Activated T-helper 1 cell treated with anti-CD3 and anti-CD28 coated beads, Interleukin-12 subunit alpha, Interleukin-12 subunit beta, Interleukin-2, Interleukin-4 antibody, amounts not matched to agents 30 ng/mL and 10 ng/mL and 1 ng/mL, durations not matched to agents 14 hours and 24 hours and 36 hours (primary cell): ENCODE data around the gene RLF. TPM values are rescaled to one million over a fixed set of nuclear protein-coding genes. Genes with fewer than 3 reads are reported as not detected.

Experiments
- DNase-seq: peaks from one replicate; pipeline ENCODE4 v3.0.0; 2021; ENCODE audit warnings: low spot score
- H3K27ac Mint-ChIP-seq: one replicate; pipeline ENCODE4 v1.8.0; 2021; ENCODE audit warnings: mild to moderate bottlenecking, mixed read lengths
- H3K27me3 Mint-ChIP-seq: one replicate; pipeline ENCODE4 v1.8.0; 2022; ENCODE audit warnings: mild to moderate bottlenecking, moderate library complexity, mixed read lengths; ENCODE audit not compliant: insufficient read depth
- H3K36me3 Mint-ChIP-seq: one replicate; pipeline ENCODE4 v1.8.0; 2021; ENCODE audit warnings: low read depth, mixed read lengths
- H3K4me1 Mint-ChIP-seq: one replicate; pipeline ENCODE4 v1.8.0; 2021; ENCODE audit warnings: low read depth, mixed read lengths
- H3K4me3 Mint-ChIP-seq: one replicate; pipeline ENCODE4 v1.8.0; 2021; ENCODE audit warnings: mild to moderate bottlenecking, moderate library complexity, mixed read lengths
- H3K9me3 Mint-ChIP-seq: one replicate; pipeline ENCODE4 v1.8.0; 2021; ENCODE audit warnings: mixed read lengths
- intact Hi-C: fragments of 100-400 bp; cut with micrococcal nuclease; formaldehyde crosslinking; loops from one replicate; pipeline ENCODE4 v1.15.1; 2024
- total RNA-seq: library from RNA; stranded (reverse); gene quantifications from 2 replicates; pipeline ENCODE4 v1.2.3, GENCODE V29; 2022

The RLF gene
- total RNA-seq, 1 donor from 2014 or later: 18.2 TPM

DNA sequence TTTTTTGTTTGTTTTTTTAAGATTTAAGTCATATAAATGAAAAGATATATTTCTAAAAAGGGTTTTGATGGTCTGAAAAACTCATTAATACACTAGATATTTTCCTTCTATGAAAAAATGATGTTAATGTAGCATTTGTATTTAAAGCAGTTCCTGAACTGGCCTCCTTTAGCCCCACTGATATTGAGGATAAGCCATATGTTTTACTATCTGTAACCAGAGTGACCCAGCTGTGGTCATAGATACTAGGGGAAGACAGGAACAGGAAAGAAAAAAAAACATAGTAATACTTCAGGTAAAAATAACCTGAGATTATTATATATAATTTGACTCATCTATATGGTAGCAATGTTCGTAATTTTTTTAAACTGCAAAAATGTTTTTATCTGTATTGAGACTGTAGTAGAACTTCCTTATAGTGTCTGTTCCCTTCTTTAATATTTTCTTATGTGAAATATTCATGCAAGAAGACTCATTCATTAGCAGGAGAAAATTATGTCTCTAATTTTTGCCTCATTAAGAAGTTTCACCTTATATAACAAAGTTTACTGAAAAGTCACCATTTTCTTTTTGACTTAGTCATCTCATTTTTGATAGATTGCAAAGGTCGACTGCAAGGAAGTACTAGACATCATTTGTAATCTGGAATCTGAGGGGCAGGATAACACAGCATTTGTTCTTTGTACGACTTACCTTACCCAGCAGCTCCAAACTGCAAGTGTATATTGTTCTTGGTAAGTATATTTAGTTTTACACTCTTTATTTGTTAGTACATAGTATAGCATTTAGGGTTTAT is 61.0 kb downstream of the RLF start:
- no peaks in the 10 kb centered on the region for H3K27me3 Mint-ChIP-seq
- peaks cover 20% of the 10 kb centered on the region for H3K36me3 Mint-ChIP-seq
- no peak for DNase-seq
- no peak overlapping the region for H3K4me3 Mint-ChIP-seq
- intact Hi-C loops: loop anchor here (2.0 to 5.0 kb wide), 2 partner anchors 35 to 95 kb away; partner anchors contain the start of gene COL9A2
- peaks cover 34% of the 10 kb centered on the region for H3K4me1 Mint-ChIP-seq
- H3K9me3 Mint-ChIP-seq: no peaks in the 10 kb centered on the region
- no peak overlapping the region for H3K27ac Mint-ChIP-seq

DNA sequence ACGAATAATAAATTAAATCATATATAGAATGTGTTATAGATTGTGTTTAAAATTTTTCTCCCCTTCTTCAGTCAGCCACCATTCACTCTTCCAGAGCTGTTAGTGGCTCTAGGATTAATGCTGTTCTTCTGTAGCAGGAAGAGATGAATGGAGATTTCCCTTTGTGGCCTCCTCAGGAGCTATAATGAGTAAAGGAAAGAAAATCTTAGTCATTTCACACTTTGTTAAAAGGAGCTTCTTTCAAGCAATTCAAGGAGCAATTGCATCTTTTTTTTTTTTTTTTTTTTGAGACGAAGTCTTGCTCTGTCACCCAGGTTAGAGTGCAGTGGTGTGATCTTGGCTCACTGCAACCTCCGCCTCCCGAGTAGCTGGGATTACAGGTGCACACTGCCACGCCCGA is 62.9 kb downstream of the RLF start:
- peaks cover 19% of the 10 kb centered on the region for H3K36me3 Mint-ChIP-seq

GRCh38 chr1:40226192-40226591 is 65.0 kb downstream of the RLF start:
- Mint-ChIP-seq H3K9me3 (no peaks in the 10 kb centered on the region), H3K4me1 (peaks cover 27% of the 10 kb centered on the region), H3K27ac (no peak overlapping the region), H3K27me3 (no peaks in the 10 kb centered on the region), H3K36me3 (peaks cover 26% of the 10 kb centered on the region), H3K4me3 (no peak overlapping the region)
- intact Hi-C loops: no loop called here
- DNase-seq: no peak

More for the DNA sequence above, 62.9 kb downstream of the RLF start:
- no peaks in the 10 kb centered on the region for H3K27me3 Mint-ChIP-seq
- H3K9me3 Mint-ChIP-seq: no peaks in the 10 kb centered on the region
- no peak overlapping the region for H3K4me3 Mint-ChIP-seq
- intact Hi-C loops: loop anchor here (1.0 to 5.0 kb wide), 7 partner anchors 8 to 93 kb away; partner anchors contain the start of genes COL9A2 and RLF
- peak overlapping the region; percentile 43 for H3K27ac Mint-ChIP-seq
- peaks cover 26% of the 10 kb centered on the region for H3K4me1 Mint-ChIP-seq
- DNase-seq: no peak

- Mint-ChIP-seq H3K4me3 (peak overlapping the region; percentile 47), H3K27ac (peak overlapping the region; percentile 68), H3K27me3 (no peaks in the 10 kb centered on the region), H3K4me1 (peaks cover 45% of the 10 kb centered on the region), H3K36me3 (peaks cover 51% of the 10 kb centered on the region), H3K9me3 (no peaks in the 10 kb centered on the region)
- intact Hi-C loops: loop anchor here (1.0 to 2.0 kb wide), 3 partner anchors 8 to 106 kb away; no protein-coding TSS in a partner anchor
- peak; percentile 71 for DNase-seq
Observed at GRCh38 chr1:40232444-40232843, 71.3 kb downstream of the RLF start.

- no peak for DNase-seq
- Mint-ChIP-seq H3K36me3 (peaks cover 54% of the 10 kb centered on the region), H3K27ac (no peak overlapping the region), H3K4me3 (no peak overlapping the region), H3K9me3 (no peaks in the 10 kb centered on the region), H3K4me1 (peaks cover 65% of the 10 kb centered on the region), H3K27me3 (no peaks in the 10 kb centered on the region)
- intact Hi-C loops: loop anchor here (5.0 kb wide), 3 partner anchors 77 to 163 kb away; partner anchors contain the start of genes PPT1 and RLF
Observed at GRCh38 chr1:40239626-40240025, 78.4 kb downstream of the RLF start.

DNA sequence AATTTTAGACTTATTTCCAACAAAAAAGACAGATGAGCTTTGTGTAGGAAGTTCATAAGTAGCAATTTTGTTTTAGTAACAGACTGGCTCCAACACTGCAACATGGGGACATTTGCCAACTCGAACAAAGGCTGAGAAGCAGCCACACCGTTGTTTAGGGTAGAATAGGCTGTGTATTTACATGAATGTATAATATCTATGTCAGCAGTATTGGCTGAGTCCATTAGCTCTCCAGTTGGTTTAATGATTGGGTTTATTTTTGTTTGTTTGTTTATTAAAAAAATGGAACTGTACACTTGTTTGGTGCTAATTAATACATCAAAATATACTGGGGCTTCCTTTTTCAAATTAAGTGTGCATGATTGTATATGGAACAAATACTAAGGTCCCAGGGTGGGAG is 79.2 kb downstream of the RLF start:
- Mint-ChIP-seq H3K27me3 (no peaks in the 10 kb centered on the region), H3K27ac (no peak overlapping the region), H3K36me3 (peaks cover 52% of the 10 kb centered on the region), H3K9me3 (no peaks in the 10 kb centered on the region), H3K4me1 (peaks cover 73% of the 10 kb centered on the region), H3K4me3 (no peak overlapping the region)
- DNase-seq: no peak
- intact Hi-C loops: loop anchor here (5.0 kb wide), 3 partner anchors 78 to 162 kb away; partner anchors contain the start of genes PPT1 and RLF

- intact Hi-C loops: loop anchor here (1.0 to 5.0 kb wide), 8 partner anchors 9 to 161 kb away; partner anchors contain the start of genes PPT1 and RLF
- H3K4me3 Mint-ChIP-seq: peak overlapping the region; percentile 23
Observed at GRCh38 chr1:40241362-40241761, 80.2 kb downstream of the RLF start.

DNA sequence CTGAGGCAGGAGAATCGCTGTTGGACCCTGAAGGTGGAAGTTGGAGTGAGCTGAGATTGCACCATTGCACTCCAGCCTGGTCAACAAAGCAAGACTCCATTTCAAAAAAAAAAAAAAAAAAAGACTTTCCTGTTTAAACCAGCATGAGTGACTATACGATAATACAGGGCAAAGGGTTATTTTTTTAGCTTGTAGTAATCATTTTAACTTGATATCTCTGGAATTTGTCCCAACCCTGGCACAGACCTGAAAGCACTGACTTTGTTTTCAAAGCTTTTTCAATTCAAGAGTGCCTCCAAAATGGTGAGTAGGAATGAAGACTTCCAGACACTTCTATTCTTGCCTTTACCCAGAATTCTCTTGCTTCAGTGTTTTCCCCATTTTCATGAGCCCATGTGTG is 82.2 kb downstream of the RLF start:
- Mint-ChIP-seq H3K36me3 (peaks cover 27% of the 10 kb centered on the region), H3K27ac (no peak overlapping the region), H3K4me1 (peaks cover 64% of the 10 kb centered on the region), H3K4me3 (no peak overlapping the region), H3K27me3 (no peaks in the 10 kb centered on the region), H3K9me3 (no peaks in the 10 kb centered on the region)
- intact Hi-C loops: loop anchor here (5.0 kb wide), 3 partner anchors 81 to 159 kb away; partner anchors contain the start of genes PPT1 and RLF
- no peak for DNase-seq

More at GRCh38 chr1:40241362-40241761, 80.2 kb downstream of the RLF start:
- DNase-seq: no peak
- Mint-ChIP-seq H3K9me3 (no peaks in the 10 kb centered on the region), H3K36me3 (peaks cover 44% of the 10 kb centered on the region), H3K4me1 (peaks cover 77% of the 10 kb centered on the region), H3K27me3 (no peaks in the 10 kb centered on the region), H3K27ac (peak overlapping the region; percentile 94)

GRCh38 chr1:40244138-40244744 is 83.1 kb downstream of the RLF start:
- peaks cover 56% of the 10 kb centered on the region for H3K4me1 Mint-ChIP-seq
- H3K9me3 Mint-ChIP-seq: no peaks in the 10 kb centered on the region
- no peak overlapping the region for H3K4me3 Mint-ChIP-seq
- intact Hi-C loops: loop anchor here (5.0 kb wide), 3 partner anchors 82 to 158 kb away; partner anchors contain the start of genes PPT1 and RLF
- DNase-seq: no peak
- H3K36me3 Mint-ChIP-seq: peaks cover 18% of the 10 kb centered on the region
- H3K27me3 Mint-ChIP-seq: no peaks in the 10 kb centered on the region
- no peak overlapping the region for H3K27ac Mint-ChIP-seq

GRCh38 chr1:40245686-40246085 is 84.5 kb downstream of the RLF start:
- intact Hi-C loops: no loop called here
- no peaks in the 10 kb centered on the region for H3K27me3 Mint-ChIP-seq
- H3K27ac Mint-ChIP-seq: no peak overlapping the region

DNA sequence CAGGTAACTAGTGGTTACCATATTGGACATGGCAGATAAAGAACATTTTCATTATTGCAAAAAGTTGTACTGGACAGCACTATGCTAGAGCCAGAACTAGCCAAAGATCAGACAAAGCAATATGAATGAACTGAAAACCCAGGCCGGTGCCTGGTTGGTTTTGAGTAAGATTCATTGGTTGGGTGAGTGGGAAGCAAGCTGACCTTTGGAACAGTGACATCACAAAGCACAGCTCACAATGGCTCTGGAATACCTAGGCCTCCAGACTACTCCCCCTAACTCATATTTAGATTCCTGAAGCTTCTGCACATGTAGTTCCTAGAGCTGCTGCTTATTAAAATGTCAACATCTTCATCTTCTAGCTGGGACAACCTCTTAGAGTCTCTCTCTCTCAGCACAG is 86.5 kb downstream of the RLF start, which contains the start of gene TMCO2:
TMCO2 (plus strand) TSS at position 283 of the 400 bp plus-strand sequence; CDS start at position 340, 57 bp downstream.
- peaks cover 1% of the 10 kb centered on the region for H3K36me3 Mint-ChIP-seq
- no peak for DNase-seq
- no peak within 1 kb of the TSS for H3K27ac Mint-ChIP-seq
- no peaks in the 10 kb centered on the region for H3K9me3 Mint-ChIP-seq
- H3K4me1 Mint-ChIP-seq: peaks cover 39% of the 10 kb centered on the region
- no peaks in the 10 kb centered on the region for H3K27me3 Mint-ChIP-seq
- H3K4me3 Mint-ChIP-seq: no peak within 1 kb of the TSS
- intact Hi-C loops: no loop called here

More at GRCh38 chr1:40245686-40246085, 84.5 kb downstream of the RLF start:
- Mint-ChIP-seq H3K36me3 (peaks cover 5% of the 10 kb centered on the region), H3K4me3 (no peak overlapping the region), H3K9me3 (no peaks in the 10 kb centered on the region), H3K4me1 (peaks cover 41% of the 10 kb centered on the region)
- no peak for DNase-seq

DNA sequence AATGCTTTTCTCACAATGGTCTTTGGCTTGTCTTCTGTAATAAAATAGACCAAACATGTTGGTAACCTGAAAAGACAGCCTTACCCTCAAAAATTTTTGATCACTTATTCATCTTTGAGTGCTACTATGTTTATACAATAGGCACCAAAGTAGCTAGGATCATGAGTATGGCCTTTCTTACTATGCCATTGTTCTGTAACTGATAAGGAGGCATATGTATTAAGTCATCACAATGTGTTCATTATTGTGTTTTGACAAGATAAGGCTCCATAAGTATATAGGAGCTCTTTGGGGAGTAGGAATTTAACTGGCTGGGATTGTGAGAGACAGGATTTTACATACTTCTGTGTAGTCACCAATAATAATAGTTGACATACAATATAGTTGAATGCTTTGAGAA is 87.2 kb downstream of the RLF start:
- no peak for DNase-seq
- Mint-ChIP-seq H3K36me3 (peaks cover 3% of the 10 kb centered on the region), H3K4me3 (no peak overlapping the region), H3K4me1 (peaks cover 39% of the 10 kb centered on the region), H3K9me3 (no peaks in the 10 kb centered on the region), H3K27me3 (no peaks in the 10 kb centered on the region), H3K27ac (no peak overlapping the region)
- intact Hi-C loops: no loop called here

DNA sequence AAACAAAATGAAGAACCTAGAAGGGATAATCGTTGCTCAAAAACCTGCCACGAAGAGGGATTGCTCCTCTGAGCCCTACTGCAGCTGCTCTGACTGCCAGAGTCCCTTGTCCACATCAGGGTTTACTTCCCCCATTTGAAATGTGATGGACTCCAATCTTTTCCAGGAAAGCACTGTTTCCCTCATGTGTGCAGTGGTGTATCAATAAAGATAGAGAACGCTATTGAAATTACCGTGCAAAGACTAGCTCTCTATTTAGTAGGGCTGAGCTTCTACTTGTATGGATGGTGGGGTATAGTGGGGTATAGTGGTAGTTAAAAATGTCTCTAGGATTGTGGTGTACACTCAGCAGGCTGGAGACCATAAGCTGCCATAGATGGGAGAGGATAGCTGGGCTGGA is 90.3 kb downstream of the RLF start:
- Mint-ChIP-seq H3K36me3 (peaks cover 5% of the 10 kb centered on the region), H3K4me1 (peaks cover 31% of the 10 kb centered on the region), H3K27me3 (no peaks in the 10 kb centered on the region), H3K4me3 (no peak overlapping the region), H3K9me3 (no peaks in the 10 kb centered on the region), H3K27ac (no peak overlapping the region)
- intact Hi-C loops: no loop called here
- DNase-seq: no peak
